Kasumi-1 (cell line): Measurements from ENCODE around the gene DPP4.

Experiments used
- DNase-seq, 2 experiments: peaks; one replicate each; lab custom pipeline; 2025; lab: John Stamatoyannopoulos, UW

The DPP4 gene

GRCh38 chr2:162073888-162074631 is at the start of gene DPP4:
Gene DPP4, minus strand, starts transcription at chr2:162074215. Its CDS starts 234 bp downstream, at chr2:162073981.
- peak; percentile 43 to 51 for DNase-seq

- no peak for DNase-seq
Observed at GRCh38 chr2:162118166-162119031, 44.4 kb upstream of the DPP4 start.

DNA sequence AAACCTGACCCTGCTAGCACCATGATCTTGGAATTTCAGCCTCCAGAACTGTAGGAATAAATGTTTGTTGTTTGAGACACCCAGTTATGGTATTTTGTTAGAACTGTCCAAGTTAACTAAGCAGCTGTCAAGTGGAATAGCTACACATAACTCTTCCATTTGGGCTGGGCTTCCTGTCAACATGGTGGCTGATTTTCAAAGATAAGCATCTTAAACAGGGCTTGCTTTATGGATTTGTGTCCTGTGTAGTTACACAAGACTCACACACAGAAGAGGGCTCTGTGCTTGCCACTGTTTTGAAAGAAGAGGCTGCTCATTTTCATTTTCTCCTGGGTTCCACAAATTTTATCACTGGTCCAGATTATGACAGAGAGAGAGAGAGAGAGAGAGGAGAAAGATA is 42.3 kb upstream of the DPP4 start:
- DNase-seq = no peak

- no peak for DNase-seq
Observed at GRCh38 chr2:162115076-162115475, 41.1 kb upstream of the DPP4 start.

DNA sequence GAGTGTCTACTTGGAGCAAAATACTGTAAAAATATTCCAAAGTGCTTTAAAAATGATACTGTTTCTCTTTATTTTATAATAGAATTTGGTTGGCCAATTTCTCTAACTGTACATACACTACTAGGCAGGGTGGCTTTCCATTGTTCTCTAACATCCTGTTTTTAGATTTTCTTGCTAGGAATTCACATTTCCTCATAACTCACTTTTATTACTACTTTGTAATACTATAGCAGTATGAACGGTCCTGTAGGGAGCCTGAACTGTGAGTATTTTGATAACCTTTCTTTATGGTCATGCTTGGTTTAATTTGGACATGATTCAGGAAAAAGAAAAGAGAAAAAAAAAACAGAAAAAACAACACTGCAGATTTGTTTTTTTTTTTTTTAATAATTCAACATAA is 40.3 kb upstream of the DPP4 start:
- DNase-seq = peak; percentile 25 to 30

GRCh38 chr2:162113776-162114168 is 39.8 kb upstream of the DPP4 start:
- DNase-seq = peak; percentile 84 to 85

- no peak for DNase-seq
Observed at GRCh38 chr2:162113088-162113775, 39.2 kb upstream of the DPP4 start.

GRCh38 chr2:162111958-162112850 is 38.2 kb upstream of the DPP4 start:
- no peak for DNase-seq

DNA sequence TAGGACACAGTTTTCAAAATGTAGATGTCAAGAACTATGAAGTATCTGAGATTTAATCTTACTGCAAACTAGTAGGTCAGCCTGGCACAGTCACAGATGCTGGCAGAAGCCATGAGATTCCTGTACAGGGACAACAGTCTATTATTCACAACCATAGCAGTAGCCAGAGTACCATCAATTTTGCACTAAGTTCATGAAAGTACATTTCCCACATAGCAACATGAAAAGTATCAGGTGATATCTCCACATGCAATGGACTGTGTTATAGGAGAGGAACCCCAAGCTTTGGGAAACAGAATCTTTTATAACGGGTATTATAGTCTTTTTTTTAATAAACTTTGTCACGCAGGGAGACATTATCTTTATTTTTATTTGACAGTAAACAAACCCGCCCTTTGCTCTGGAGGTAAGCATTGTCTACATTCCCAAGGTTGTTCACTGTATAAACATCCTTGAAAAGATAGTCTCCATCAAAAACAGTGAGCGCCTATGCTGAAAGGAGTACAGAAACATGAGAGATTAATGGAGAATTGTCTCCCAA is 33.4 kb upstream of the DPP4 start:
- no peak for DNase-seq

DNA sequence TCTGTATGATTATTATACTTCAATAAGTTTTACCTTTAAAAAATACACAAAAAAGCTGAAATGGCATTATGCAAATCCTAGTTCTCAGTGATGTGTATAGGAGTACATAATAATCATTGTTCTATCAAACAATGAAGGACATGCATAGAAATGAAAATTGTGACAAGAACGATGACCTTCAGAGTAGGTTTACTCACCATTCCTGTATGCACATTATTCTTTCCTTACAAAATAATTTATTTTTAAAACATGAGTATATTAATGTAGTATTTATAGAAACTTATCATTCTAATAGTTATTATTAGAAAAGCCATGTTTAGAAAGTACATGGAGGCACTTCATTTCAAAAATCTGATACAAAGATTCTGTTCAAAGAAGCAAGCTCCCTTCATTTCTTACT is 32.7 kb upstream of the DPP4 start:
- DNase-seq = no peak

- no peak for DNase-seq
Observed at GRCh38 chr2:162106146-162106551, 32.1 kb upstream of the DPP4 start.

DNA sequence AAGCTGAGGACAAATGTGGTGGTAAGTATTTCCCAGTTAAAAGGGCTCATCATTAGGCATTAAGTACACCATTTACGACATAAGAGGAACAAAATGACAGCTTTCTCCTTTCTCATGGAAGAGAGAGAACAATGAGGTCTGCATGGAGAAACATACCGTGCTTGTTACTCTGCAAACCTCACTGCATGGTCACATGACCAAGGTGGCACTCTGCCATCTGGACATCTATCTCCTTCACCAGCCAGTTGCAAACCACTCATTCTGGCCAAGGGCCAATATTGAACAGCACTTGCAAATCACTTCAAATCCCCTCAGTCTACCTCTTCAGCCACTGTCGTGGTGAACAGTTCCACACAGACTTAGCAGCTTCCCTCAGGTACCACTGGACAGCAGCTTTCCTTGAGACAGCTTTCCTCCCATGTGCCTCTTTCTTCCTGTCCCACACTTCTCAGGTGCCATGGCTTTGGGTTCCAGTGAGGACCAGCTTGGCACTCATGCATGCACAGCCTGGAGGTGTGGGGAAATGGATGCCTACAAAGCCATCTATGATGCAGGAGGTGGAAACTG is 29.5 kb upstream of the DPP4 start:
- no peak for DNase-seq

DNA sequence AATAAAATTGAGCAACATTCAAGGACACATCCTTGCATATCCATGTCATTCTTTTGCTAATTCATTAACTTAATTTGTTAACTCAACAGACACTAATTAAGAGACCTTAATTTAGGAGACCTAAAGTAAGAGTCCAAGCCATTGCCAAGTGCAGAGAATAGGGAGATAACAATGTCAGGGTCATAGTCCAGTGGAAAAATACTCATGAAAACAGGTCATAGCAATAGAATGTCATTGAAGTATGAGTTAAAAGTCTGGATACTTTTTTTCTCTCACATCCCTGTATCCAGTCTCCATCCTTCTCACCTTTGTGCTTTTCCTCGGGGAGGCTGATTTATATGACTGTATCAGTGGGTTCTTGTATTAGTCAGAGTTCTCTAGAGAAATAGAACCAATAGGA is 26.6 kb upstream of the DPP4 start:
- DNase-seq = no peak

DNA sequence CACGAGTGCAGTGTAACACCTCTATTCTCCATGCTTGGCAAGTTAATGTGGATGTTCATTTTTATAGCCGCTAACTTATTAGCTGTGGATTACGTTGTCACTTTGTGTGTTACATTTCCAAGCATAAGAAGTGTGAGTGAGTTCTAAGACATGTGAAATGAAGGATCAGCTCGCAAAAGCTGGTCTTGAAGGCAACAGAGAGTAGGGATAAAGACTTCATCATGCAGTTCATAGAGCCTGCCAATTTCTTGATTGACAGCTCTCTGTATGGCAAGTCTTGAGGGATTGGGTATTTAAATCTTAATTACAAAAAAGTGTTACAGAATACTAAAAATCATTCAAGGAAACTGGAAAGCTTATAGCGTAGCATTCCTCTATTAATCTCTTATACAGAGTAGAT is 25.8 kb upstream of the DPP4 start:
- no peak for DNase-seq

DNA sequence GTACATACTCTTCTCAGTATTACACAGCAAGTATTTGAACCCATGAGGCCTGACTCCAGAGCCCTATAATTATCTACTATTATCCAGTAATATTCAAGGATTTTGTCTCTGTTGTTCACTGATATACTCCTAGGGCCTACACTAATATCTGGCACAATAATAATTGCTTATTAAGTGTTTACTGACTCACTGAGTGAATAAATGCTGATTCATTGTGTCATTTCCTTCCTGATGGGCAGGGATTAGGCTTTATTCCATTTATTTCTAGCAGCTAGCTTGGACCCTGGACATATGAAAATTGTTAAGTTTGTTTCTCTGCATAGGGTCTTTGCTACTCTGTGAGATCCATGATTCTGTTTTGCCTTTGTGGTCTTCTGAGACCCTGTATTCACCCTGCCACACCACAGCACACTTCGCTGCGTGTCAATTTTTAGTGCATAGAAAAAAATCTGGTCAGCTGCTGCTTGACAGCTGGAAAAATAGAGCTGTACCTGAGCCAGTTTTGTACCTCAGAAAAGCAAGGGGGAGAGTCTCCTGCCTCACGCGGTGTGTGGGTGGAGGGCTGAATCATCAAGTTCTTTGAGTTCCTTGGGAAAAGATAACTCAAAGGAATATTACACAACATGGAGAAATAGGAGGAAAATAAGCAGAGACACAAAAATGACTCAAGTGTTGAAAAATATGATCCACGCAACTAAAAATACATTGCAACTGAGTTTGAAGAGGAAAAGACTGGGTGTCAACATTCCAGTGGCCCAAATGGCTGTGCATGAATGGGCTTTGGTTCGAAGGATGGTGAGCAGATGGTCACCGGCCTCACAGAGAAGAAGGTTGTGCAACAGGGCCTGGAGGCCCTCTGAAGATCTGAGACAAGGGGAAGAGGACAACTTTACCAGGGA is 18.9 kb upstream of the DPP4 start:
- DNase-seq = no peak

GRCh38 chr2:162092008-162092390 is 18.0 kb upstream of the DPP4 start:
- DNase-seq = no peak

DNA sequence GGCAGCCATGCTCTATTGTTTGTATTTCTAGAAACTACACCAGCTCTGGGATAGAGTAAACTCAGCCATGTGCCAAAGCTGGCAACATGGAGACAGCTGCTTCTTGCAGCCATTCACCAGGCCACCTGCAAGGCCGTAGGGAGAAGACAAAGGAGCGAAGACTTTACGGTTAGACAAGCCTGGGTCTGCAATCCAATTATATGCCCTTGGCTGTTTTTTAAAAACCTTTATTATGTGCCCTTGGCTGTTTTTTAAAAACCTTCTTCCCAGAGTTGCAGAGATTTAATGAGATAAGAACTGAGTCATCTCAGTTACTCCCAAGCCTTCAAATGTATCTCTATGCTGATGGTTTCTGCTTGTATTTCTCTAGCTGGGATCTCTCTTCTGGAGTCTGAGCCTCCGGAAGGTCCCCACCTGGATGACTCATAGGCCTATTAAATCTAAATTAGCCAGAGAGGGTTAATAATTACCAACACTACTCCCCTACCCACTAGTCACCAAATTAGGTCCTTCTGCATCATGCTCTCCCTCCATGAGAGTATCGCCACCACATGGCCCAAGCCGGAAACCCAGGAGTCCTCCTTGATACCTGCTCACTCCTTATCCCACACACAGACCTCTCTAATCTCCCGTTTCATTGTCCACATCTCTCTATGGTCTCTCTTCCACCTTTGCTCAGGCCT is 17.5 kb upstream of the DPP4 start:
- DNase-seq = no peak

- no peak for DNase-seq
Observed at GRCh38 chr2:162090109-162090508, 16.1 kb upstream of the DPP4 start.

DNA sequence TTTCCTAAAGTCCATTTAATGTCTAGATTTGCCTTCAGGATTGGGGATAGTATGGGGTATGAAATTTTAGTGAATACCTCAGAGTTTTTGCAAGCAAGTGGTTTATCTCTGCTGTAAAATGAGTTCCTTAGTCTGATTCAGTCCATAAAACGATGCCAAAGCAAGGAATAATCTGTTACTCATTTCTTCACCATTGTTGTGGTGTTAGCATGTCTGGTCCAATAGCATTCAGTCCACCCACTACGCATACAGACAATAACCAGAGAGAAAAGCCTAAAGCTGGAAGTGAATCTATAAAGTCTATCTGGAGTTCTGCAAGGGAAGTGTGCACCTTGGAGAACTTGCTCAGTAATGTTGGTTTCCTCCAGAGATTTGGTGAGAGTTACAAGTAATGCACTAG is 12.9 kb upstream of the DPP4 start:
- no peak for DNase-seq
